ENCODE measurements around the gene ZNF888. TPM values are rescaled to one million over a fixed set of nuclear protein-coding genes. Genes with fewer than 3 reads are reported as not detected.

ZNF888 gene
- total RNA-seq, 4 donors from 2014 or later: 2.5 to 3.7 (median 3.1) TPM

- H3K4me1 ChIP-seq: peaks cover 12 to 21% (median 18%) of the 10 kb centered on the region in 4 donors
- peak within 1 kb of the TSS; percentile 82 to 92 (median 92) for H3K27ac ChIP-seq (replicated peaks in 1 of 4)
- WGBS: under 1% methylated on average over 38 of the region's 56 CpGs
- H3K27me3 ChIP-seq: no peaks in the 10 kb centered on the region
- no peaks in the 10 kb centered on the region for H3K9me3 ChIP-seq
- DNase-seq (ENCODE audit: extremely low spot score): peak; percentile 99
- H3K4me3 ChIP-seq: peak within 1 kb of the TSS; percentile 67 to 88 (median 78)
- peaks cover 0 to 21% (median 14%) of the 10 kb centered on the region in 4 donors for H3K36me3 ChIP-seq
- TF ChIP-seq EP300 (IDR thresholded peaks at IDR 0.05) (no peak), POLR2A (IDR thresholded peaks at IDR 0.05; ENCODE audit: low read depth) (no peak), POLR2AphosphoS5 (IDR thresholded peaks at IDR 0.05) (peak; percentile 92), CTCF (IDR thresholded peaks at IDR 0.05) (no peak)
- intact Hi-C loops (cut with DNase I): loop anchor here (10.0 kb wide), 1 partner anchor 47 kb away; no protein-coding TSS in a partner anchor
Observed at GRCh38 chr19:52897138-52897935, 25.9 kb downstream of the ZNF888 start, which contains the start of gene ZNF320. Gene ZNF320, minus strand, starts transcription at chr19:52897635. Its CDS starts 7,380 bp downstream, at chr19:52890255.

- peaks cover 0 to 28% (median 19%) of the 10 kb centered on the region in 4 donors for H3K36me3 ChIP-seq
- H3K9me3 ChIP-seq: no peaks in the 10 kb centered on the region
- no peak for DNase-seq (ENCODE audit: extremely low spot score)
- peak overlapping the region; percentile 67 to 88 (median 78) for H3K4me3 ChIP-seq
- H3K27me3 ChIP-seq: no peaks in the 10 kb centered on the region
- peak overlapping the region; percentile 82 to 92 (median 92) for H3K27ac ChIP-seq (replicated peaks in 1 of 4)
- intact Hi-C loops (cut with DNase I): loop anchor here (10.0 kb wide), 1 partner anchor 48 kb away; no protein-coding TSS in a partner anchor
- TF ChIP-seq POLR2A (IDR thresholded peaks at IDR 0.05; ENCODE audit: low read depth) (no peak), EP300 (IDR thresholded peaks at IDR 0.05) (no peak), POLR2AphosphoS5 (IDR thresholded peaks at IDR 0.05) (no peak), CTCF (IDR thresholded peaks at IDR 0.05) (no peak)
- peaks cover 12 to 21% (median 18%) of the 10 kb centered on the region in 4 donors for H3K4me1 ChIP-seq
- 43% methylated on average over 24 of the region's 24 CpGs for WGBS
Observed at GRCh38 chr19:52896431-52897137, 26.6 kb downstream of the ZNF888 start.

- no peak for DNase-seq (ENCODE audit: extremely low spot score)
- no peaks in the 10 kb centered on the region for H3K27me3 ChIP-seq
- intact Hi-C loops (cut with DNase I): loop anchor here (10.0 kb wide), 1 partner anchor 53 kb away; no protein-coding TSS in a partner anchor
- H3K36me3 ChIP-seq: peaks cover 23 to 72% (median 62%) of the 10 kb centered on the region in 4 donors
- 63% methylated on average over 4 of the region's 4 CpGs for WGBS
- TF ChIP-seq CTCF (IDR thresholded peaks at IDR 0.05): no peak
- TF ChIP-seq POLR2AphosphoS5 (IDR thresholded peaks at IDR 0.05): no peak
- TF ChIP-seq POLR2A (IDR thresholded peaks at IDR 0.05; ENCODE audit: low read depth): no peak
- TF ChIP-seq EP300 (IDR thresholded peaks at IDR 0.05): no peak
- H3K27ac ChIP-seq (replicated peaks in 1 of 4): no peak overlapping the region
- H3K4me3 ChIP-seq: no peak overlapping the region
- H3K9me3 ChIP-seq: no peaks in the 10 kb centered on the region
- peaks cover 2 to 6% (median 4%) of the 10 kb centered on the region in 4 donors for H3K4me1 ChIP-seq
Observed at GRCh38 chr19:52891336-52891735, 31.9 kb downstream of the ZNF888 start.

- Histone ChIP-seq H3K27me3 (no peaks in the 10 kb centered on the region), H3K27ac (replicated peaks in 1 of 4) (no peak overlapping the region), H3K4me3 (no peak overlapping the region), H3K4me1 (no peaks in the 10 kb centered on the region), H3K9me3 (no peaks in the 10 kb centered on the region), H3K36me3 (peaks cover 36 to 80% (median 70%) of the 10 kb centered on the region in 4 donors)
- DNase-seq (ENCODE audit: extremely low spot score): no peak
- intact Hi-C loops (cut with DNase I): loop anchor here (10.0 kb wide), 1 partner anchor 55 kb away; no protein-coding TSS in a partner anchor
- TF ChIP-seq POLR2AphosphoS5 (IDR thresholded peaks at IDR 0.05) (no peak), EP300 (IDR thresholded peaks at IDR 0.05) (no peak), POLR2A (IDR thresholded peaks at IDR 0.05; ENCODE audit: low read depth) (no peak), CTCF (IDR thresholded peaks at IDR 0.05) (no peak)
- 99% methylated on average over 4 of the region's 4 CpGs for WGBS
Observed at GRCh38 chr19:52889931-52890330, 33.3 kb downstream of the ZNF888 start.

Data from esophagus muscularis mucosa (tissue), 4 donors.